Measurements from ENCODE around the gene SH2B2.

Gene SH2B2

GRCh38 chr7:102286237-102287110 lies at the start of gene SH2B2:
Gene SH2B2, plus strand, starts transcription at chr7:102286868. Its CDS starts 13,683 bp downstream, at chr7:102300551.
- DNase-seq (ENCODE audit: low read depth) = no peak

GRCh38 chr7:102239206-102239820 lies 47.4 kb upstream of the SH2B2 start:
- DNase-seq (ENCODE audit: low read depth) = no peak

DNA sequence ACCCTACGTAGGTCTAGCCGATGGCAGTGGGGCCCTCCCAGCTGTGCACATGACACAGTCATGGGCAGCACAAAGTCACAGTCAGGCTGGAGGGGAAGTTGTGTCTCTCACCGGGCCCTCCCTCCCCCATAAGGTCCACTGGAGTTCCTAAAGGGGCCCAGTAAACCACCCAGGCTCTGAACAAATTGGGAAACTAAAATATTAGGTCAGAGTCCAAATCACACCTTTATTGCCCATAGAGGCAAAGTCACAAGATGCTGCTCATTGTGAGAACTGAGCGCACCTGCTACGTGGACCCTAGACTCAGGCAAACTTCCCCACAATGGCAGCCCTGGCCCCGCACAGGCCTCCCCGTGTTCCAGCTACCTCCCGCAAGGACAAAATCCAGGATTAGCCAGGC lies 45.2 kb upstream of the SH2B2 start:
- DNase-seq (ENCODE audit: low read depth) = no peak

DNA sequence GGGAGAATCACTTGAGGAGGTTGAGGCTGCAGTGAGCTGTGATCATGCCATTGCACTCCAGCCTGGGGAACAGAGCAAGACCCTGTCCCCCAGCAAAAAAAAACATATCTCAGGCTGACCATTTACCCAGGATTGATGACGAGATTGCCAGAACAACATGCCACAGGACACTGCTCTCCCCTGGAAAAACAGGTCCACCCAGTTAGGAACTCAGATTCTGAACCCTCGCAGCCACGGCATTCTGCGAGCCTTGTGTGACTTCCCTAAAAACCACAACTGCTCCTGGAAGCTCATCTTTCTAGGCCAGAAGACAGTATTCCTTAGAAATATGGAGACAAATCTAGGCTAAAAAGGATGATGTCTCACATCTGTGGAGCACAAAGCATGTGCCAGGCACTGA lies 42.1 kb upstream of the SH2B2 start:
- no peak for DNase-seq (ENCODE audit: low read depth)

DNA sequence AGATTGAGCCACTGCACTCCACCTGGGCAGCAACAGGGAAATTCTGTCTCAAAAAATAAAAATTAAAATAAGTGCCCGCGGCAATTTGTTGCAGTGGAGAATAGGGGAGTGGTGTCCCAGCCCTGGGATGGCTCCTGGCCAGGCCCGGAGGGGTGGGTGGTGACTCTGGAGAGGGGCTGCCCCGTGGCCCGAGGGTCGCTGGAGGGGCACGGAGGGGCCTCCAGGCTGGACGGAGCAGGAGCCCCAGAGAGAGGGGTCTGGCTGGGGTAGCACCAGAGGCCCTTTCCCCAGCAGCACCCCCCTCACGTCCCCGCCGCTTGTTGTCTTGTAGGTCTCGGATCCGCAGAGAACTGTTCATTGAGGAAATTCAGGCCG lies 38.6 kb upstream of the SH2B2 start:
- no peak for DNase-seq (ENCODE audit: low read depth)

DNA sequence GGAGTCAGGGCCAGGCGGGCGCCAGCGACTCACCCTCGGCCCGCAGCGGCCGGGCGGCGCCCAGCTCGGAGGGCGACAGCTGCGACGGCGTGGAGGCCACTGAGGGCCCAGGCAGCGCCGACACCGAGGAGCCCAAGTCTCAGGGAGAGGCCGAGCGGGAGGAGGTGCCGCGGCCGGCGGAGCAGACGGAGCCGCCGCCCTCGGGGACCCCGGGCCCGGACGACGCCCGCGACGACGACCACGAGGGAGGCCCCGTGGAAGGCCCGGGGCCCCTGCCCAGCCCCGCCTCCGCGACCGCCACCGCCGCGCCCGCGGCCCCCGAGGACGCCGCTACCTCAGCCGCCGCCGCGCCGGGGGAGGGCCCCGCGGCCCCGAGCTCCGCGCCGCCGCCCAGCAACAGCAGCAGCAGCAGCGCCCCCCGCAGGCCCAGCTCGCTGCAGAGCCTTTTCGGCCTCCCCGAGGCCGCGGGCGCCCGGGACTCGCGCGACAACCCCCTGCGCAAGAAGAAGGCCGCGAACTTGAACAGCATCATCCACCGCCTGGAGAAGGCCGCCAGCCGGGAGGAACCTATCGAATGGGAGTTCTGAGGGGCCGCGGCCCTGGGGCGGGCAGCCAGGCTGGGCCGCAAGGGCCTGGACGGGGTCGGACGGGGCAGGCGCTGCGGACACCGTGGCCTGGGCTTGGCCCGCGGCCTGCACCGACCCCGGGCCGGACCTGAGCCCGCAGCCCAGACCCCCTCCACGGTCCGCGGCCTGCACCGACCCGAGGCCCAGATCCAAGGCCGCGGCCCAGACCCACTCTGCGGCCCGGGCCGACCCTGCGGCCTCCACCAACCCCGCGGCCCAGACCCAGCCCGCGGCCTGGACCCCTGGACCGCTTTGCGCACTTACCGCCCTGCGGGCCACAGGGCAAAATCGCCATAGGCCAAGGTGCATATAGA lies 37.9 kb upstream of the SH2B2 start:
- no peak for DNase-seq (ENCODE audit: low read depth)

DNA sequence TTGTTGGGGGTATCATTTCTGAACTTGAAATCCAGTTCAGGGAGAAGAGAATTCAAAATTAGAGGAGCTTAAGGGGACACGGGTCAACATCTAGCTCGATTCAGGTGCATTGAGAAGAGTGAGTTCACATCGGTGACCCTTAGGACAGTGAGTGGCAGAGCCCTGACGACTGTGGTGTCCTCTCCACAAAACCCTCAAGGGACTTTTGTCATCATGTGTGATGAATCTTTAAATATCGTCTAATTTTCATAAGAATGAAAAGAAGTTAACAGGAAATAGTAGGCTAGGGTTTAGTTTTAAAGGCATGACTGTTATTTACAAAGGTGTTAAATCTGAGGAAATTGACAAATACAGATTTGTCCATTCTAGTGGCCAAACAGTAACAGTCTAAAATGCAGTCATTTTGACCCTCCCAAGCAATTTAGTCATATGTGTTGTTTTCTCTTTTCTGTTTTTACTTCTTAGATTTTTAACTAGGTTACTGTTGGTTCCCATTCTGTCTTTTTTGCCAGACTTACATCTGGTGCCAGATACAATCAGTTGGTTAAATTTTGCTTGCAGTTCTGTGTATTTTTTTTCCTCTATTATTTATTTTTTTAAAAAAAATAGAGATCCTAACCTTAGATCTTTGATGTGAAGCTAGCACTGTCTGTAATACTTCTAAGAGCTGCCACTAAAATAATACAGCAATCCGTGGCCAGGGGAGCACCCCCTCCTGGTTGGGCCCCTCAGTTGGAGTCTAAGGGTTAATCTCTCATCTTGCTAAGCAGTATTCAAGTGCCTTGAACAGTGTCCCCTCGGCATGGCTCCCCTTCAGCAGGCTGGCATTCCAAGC lies 34.9 kb upstream of the SH2B2 start:
- DNase-seq (ENCODE audit: low read depth) = no peak

- DNase-seq (ENCODE audit: low read depth) = no peak
Measured at GRCh38 chr7:102252366-102252982, 34.2 kb upstream of the SH2B2 start.

DNA sequence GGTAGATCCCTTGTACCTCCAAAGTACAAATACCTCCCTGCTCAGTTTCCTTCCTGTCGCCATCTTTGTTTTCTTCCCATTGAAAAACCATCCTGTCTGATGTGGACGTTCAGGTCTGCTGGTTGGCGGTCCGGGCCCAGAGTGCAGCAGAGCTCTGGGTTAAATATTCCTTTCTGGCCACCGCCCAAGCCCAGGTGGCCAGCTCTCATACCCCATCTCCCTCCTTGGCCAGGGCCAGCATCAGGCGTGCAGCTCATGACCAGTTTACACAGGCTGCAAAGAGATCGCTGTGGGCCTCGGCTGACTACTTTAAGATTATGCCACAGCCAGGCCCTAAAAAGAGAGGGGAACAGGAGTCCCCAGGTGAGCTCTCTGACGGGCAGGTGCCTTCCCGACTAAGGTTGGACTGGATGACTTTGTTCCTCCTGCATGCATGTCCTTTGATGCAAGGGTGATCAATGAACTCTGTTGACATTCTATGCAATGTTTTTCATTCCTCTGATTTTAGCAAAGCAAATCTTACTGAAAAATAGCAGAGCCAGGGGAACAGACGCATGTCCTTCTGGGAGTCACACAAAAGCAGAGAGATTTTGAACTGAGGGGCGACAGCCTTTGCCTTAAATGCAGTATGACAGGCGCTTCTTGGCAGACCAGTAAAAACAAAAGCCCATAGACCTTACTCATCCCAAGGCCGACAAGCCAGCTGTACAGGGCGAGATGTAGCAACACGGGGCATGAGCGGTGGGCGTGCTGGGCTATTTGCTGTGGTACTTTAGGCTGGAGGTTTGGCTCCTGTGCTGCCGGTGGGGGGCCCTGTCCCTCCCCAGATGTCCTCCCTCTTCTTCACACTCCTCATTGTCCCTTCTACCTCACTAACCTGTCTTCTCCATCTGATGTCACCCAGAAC lies 33.3 kb upstream of the SH2B2 start:
- DNase-seq (ENCODE audit: low read depth) = no peak

DNA sequence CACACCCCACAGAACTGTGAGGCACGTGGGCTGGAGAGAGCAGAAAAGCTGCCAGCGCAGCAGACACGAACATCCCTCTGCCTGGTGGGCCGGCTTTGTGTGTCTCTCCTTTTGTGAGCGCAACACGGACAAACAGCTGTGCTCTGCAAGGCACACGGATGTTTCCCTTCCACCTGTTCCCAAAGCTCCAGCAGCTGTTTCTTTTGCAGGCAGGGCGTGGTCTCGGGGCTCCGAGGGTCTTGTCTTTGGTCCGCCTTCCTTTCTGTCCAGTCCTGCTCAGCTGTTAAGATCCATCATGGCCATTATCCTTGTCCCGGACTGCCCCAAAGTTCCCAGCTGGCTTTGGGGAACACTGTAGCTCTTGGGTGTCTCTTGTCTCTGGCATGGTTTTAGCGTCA lies 32.7 kb upstream of the SH2B2 start:
- DNase-seq (ENCODE audit: low read depth) = no peak

DNA sequence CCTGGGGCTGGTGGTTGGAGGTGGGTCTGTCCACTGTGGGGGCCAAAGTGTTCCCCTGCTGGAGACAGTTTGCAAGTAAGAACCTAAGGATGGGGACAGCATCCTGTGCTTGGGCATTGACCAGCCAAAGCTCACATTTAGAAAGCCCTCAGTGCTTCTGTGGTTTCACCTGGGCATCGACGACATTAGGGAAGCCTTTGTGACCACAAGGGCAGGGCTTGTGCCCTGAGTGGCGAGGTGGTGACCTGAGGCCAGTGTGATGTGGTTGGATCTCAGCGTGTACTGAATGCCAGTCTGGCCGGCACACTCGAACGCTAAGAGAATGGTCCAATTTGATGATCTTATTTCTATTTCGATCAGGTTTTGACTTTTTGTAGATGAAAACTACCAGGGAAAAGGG lies 32.1 kb upstream of the SH2B2 start:
- no peak for DNase-seq (ENCODE audit: low read depth)

GRCh38 chr7:102255501-102255900 lies 31.2 kb upstream of the SH2B2 start:
- no peak for DNase-seq (ENCODE audit: low read depth)

- DNase-seq (ENCODE audit: low read depth) = no peak
Measured at GRCh38 chr7:102255916-102256315, 30.8 kb upstream of the SH2B2 start.

GRCh38 chr7:102258073-102258748 lies 28.5 kb upstream of the SH2B2 start:
- no peak for DNase-seq (ENCODE audit: low read depth)

GRCh38 chr7:102258749-102259107 lies 27.9 kb upstream of the SH2B2 start:
- DNase-seq (ENCODE audit: low read depth) = no peak

DNA sequence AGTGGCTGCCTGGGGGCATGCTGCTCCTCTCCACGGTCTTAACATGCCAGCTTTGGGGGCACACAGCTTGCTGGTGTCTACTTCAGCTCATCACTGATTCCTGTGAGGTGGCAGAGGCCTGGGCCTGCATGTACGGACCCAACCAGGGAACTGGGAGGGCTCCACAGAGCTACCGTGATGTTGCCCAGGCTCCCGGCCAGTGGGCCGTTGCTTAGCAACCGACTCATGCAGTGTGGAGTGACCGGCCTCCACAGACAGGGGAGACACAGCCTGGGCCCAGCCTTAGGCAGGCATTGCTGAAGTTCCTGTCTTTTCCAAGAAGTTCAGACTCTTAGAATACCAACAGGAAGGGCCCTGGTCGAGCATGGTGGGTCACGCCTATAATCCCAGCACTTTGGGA lies 25.8 kb upstream of the SH2B2 start:
- DNase-seq (ENCODE audit: low read depth) = no peak

- no peak for DNase-seq (ENCODE audit: low read depth)
Measured at GRCh38 chr7:102261451-102261850, 25.2 kb upstream of the SH2B2 start.

DNA sequence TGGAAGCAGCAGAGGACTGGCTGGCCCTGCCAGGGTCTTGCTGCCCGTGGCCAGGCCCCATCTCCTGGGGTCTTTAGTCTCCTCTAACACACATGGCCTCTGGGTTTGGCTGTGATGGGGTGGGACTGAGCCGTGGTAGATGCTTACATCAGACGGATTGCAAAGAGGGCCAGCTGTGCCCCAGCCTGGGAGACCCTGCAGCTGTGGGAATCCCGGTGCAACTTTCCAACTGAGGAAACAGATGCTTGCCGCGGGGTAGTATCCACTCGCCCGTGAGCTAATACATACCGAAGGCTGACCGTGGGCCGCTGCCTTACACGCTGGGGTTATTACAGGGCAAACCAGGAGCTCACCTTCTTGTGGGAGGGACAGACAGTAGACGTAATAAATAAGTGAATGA lies 24.1 kb upstream of the SH2B2 start:
- DNase-seq (ENCODE audit: low read depth) = no peak

- DNase-seq (ENCODE audit: low read depth) = no peak
Measured at GRCh38 chr7:102264367-102264891, 22.2 kb upstream of the SH2B2 start.
